H9 (cell line): ENCODE results near the gene HPGD. TPM values are rescaled to one million over a fixed set of nuclear protein-coding genes. Genes with fewer than 3 reads are reported as not detected.

ENCODE experiments used
- DNase-seq: peaks from one replicate; pipeline ENCODE4 v3.0.0-alpha.2; 2017
- H2AFZ ChIP-seq: one replicate; pipeline ENCODE4 v1.6.1; 2013; ENCODE audit warnings: mild to moderate bottlenecking, low read length, control low read depth, moderate library complexity
- H2AK5ac ChIP-seq: 2 replicates; pipeline ENCODE4 v1.6.1; 2013; ENCODE audit warnings: low read length, control low read depth, mixed read lengths; ENCODE audit not compliant: insufficient read length
- H2BK120ac ChIP-seq: one replicate; pipeline ENCODE4 v1.6.1; 2013; ENCODE audit warnings: low read depth, mild to moderate bottlenecking, low read length, control low read depth, inconsistent platforms; ENCODE audit not compliant: poor library complexity, severe bottlenecking
- H2BK12ac ChIP-seq: 2 replicates; pipeline ENCODE4 v1.6.1; 2013; ENCODE audit warnings: low read length, control low read depth, mixed read lengths, low read depth; ENCODE audit not compliant: insufficient read length
- H2BK15ac ChIP-seq: 2 replicates; pipeline ENCODE4 v1.6.1; 2013; ENCODE audit warnings: low read depth, low read length, control low read depth
- H2BK20ac ChIP-seq: one replicate; pipeline ENCODE4 v1.6.1; 2013; ENCODE audit warnings: low read depth, mild to moderate bottlenecking, low read length, control low read depth, inconsistent platforms; ENCODE audit not compliant: poor library complexity, severe bottlenecking
- H2BK5ac ChIP-seq: 2 replicates; pipeline ENCODE4 v1.6.1; 2013; ENCODE audit warnings: low read length, control low read depth, mixed read lengths; ENCODE audit not compliant: insufficient read length
- H3K14ac ChIP-seq: 2 replicates; pipeline ENCODE4 v1.6.1; 2013; ENCODE audit warnings: low read length, control low read depth; ENCODE audit not compliant: insufficient read depth
- H3K18ac ChIP-seq: 2 replicates; pipeline ENCODE4 v1.6.1; 2013; ENCODE audit warnings: low read depth, mild to moderate bottlenecking, mixed read lengths, low read length, control low read depth; ENCODE audit not compliant: insufficient read length
- H3K23ac ChIP-seq: 2 replicates; pipeline ENCODE4 v1.6.1; 2013; ENCODE audit warnings: low read length, control low read depth, mixed read lengths, low read depth; ENCODE audit not compliant: insufficient read length
- H3K23me2 ChIP-seq: 2 replicates; pipeline ENCODE4 v1.6.1; 2013; ENCODE audit warnings: low read depth, mild to moderate bottlenecking, mixed read lengths, low read length, control low read depth; ENCODE audit not compliant: insufficient read length, poor library complexity, severe bottlenecking
- H3K27ac ChIP-seq: 2 replicates; pipeline ENCODE4 v1.5.1; 2013; ENCODE audit warnings: low read length, control low read depth, mixed read lengths, low read depth; ENCODE audit not compliant: insufficient read length
- H3K27me3 ChIP-seq: 2 replicates; pipeline ENCODE4 v1.6.1; 2013; ENCODE audit warnings: low read length, control low read depth, inconsistent platforms; ENCODE audit not compliant: insufficient read depth
- H3K4ac ChIP-seq: 2 replicates; pipeline ENCODE4 v1.6.1; 2013; ENCODE audit warnings: low read depth, mild to moderate bottlenecking, control low read depth, inconsistent platforms, low read length, moderate library complexity
- H3K4me1 ChIP-seq: 2 replicates; pipeline ENCODE4 v1.6.1; 2013; ENCODE audit warnings: low read length, control low read depth, inconsistent platforms; ENCODE audit not compliant: insufficient read depth
- H3K4me2 ChIP-seq: 2 replicates; pipeline ENCODE4 v1.6.1; 2013; ENCODE audit warnings: low read length, control low read depth, mixed read lengths; ENCODE audit not compliant: insufficient read length, insufficient read depth
- H3K56ac ChIP-seq: 2 replicates; pipeline ENCODE4 v1.6.1; 2013; ENCODE audit warnings: low read depth, mild to moderate bottlenecking, mixed read lengths, low read length, control low read depth; ENCODE audit not compliant: insufficient read length
- H3K79me1 ChIP-seq: 2 replicates; pipeline ENCODE4 v1.6.1; 2013; ENCODE audit warnings: low read depth, mild to moderate bottlenecking, moderate library complexity, low read length, control low read depth, inconsistent platforms; ENCODE audit not compliant: insufficient read depth, poor library complexity, severe bottlenecking
- H3K79me2 ChIP-seq: 2 replicates; pipeline ENCODE4 v1.6.1; 2013; ENCODE audit warnings: low read length, control low read depth, inconsistent platforms; ENCODE audit not compliant: insufficient read depth
- H3K9ac ChIP-seq: 2 replicates; pipeline ENCODE4 v1.6.1; 2013; ENCODE audit warnings: low read length, control low read depth, mixed read lengths; ENCODE audit not compliant: insufficient read length; ENCODE audit errors: extremely low read depth
- H3K9me3 ChIP-seq: one replicate; pipeline ENCODE4 v1.6.1; 2013; ENCODE audit warnings: low read depth, low read length, inconsistent platforms; ENCODE audit not compliant: control insufficient read depth
- H3T11ph ChIP-seq: one replicate; pipeline ENCODE4 v1.6.1; 2013; ENCODE audit warnings: mild to moderate bottlenecking, low read length, control low read depth, inconsistent platforms
- H4K20me1 ChIP-seq: one replicate; pipeline ENCODE4 v1.6.1; 2013; ENCODE audit not compliant: control insufficient read depth, insufficient read length, insufficient read depth
- H4K5ac ChIP-seq: 2 replicates; pipeline ENCODE4 v1.6.1; 2013; ENCODE audit warnings: low read depth, mild to moderate bottlenecking, mixed read lengths, low read length, control low read depth; ENCODE audit not compliant: insufficient read length
- H4K8ac ChIP-seq: replicated peaks from 2 replicates; pipeline ENCODE4 v1.6.1; 2013; ENCODE audit warnings: low read length, control low read depth, mixed read lengths, low read depth; ENCODE audit not compliant: insufficient read length
- H4K91ac ChIP-seq: 2 replicates; pipeline ENCODE4 v1.6.1; 2013; ENCODE audit warnings: low read depth, mild to moderate bottlenecking, moderate library complexity, mixed read lengths, low read length, control low read depth; ENCODE audit not compliant: insufficient read length
- H3K27ac Mint-ChIP-seq, 3 experiments: 2 replicates in 2 of 3; 3 replicates in 1 of 3; pipeline ENCODE4 v1.8.0; 2020 to 2021; ENCODE audit warnings: mixed read lengths in 3 of 3, mild to moderate bottlenecking in 1 of 3, moderate library complexity in 1 of 3
- H3K27me3 Mint-ChIP-seq: 2 replicates; pipeline ENCODE4 v1.8.0; 2021; ENCODE audit warnings: low read depth, mild to moderate bottlenecking, moderate library complexity, mixed read lengths
- H3K36me3 Mint-ChIP-seq, 3 experiments: 2 replicates in 2 of 3; 3 replicates in 1 of 3; pipeline ENCODE4 v1.8.0; 2020 to 2021; ENCODE audit warnings: low read depth in 3 of 3, mixed read lengths in 3 of 3; ENCODE audit not compliant: insufficient read depth in 1 of 3
- H3K4me1 Mint-ChIP-seq, 2 experiments: 2 replicates each; pipeline ENCODE4 v1.8.0; 2020; ENCODE audit warnings: mixed read lengths in 2 of 2
- H3K4me3 Mint-ChIP-seq, 2 experiments: 2 replicates in 1 of 2; 3 replicates in 1 of 2; pipeline ENCODE4 v1.8.0; 2020 to 2021; ENCODE audit warnings: mild to moderate bottlenecking in 2 of 2, mixed read lengths in 2 of 2, moderate library complexity in 1 of 2
- H3K9me3 Mint-ChIP-seq, 2 experiments: 2 replicates in 1 of 2; 3 replicates in 1 of 2; pipeline ENCODE4 v1.8.0; 2020; ENCODE audit warnings: mild to moderate bottlenecking in 2 of 2, mixed read lengths in 2 of 2, moderate library complexity in 1 of 2
- WGBS: extraction: QIAGEN DNeasy Blood & Tissue Kit; methylation state at CpG from one replicate; pipeline ENCODE4 v1.1.7; 2013; ENCODE audit warnings: missing lambda C conversion rate, low lambda C conversion rate, mixed read lengths; ENCODE audit not compliant: insufficient read length; ENCODE audit errors: extremely low coverage; 5-methylcytosine and 5-hydroxymethylcytosine counted together
- total RNA-seq: library from RNA; stranded (reverse); gene quantifications from 2 replicates; pipeline ENCODE4 v1.2.1, GENCODE V29; 2021
- TF ChIP-seq, protein P1 (sequence below): fragments of 200-600 bp; sonication (generic); conservative IDR thresholded peaks from 3 replicates; pipeline ENCODE4 v1.8.0; 2021; ENCODE audit warnings: antibody characterized with exemption, mild to moderate bottlenecking

The HPGD gene
- total RNA-seq, 1 experiment from 2014 or later, result 16.8 TPM

DNA sequence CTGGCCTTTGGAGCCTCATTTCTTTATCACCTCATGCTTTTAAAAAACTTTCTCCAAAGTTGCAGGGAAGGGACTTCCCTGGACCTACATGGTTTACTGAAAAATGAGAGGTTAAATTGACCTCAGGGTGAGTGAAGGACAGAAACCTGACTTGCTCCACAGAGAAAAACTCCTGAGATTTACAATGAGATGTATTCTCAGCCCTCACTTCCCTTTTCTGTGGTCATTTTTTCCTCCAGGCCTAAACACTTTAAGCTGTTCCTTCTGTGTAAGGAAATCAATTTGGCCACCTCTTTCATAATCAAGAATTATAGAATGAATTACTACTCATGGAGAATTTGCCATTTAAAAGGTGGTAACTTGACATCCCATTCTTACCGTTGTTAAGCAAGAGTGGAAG is 77.9 kb downstream of the HPGD start:
- Histone ChIP-seq H3T11ph (no peak overlapping the region), H2BK5ac (no peak overlapping the region), H2AK5ac (no peak overlapping the region), H2AFZ (no peak overlapping the region), H4K20me1 (no peaks in the 10 kb centered on the region), H2BK120ac (no peak overlapping the region), H3K14ac (no peak overlapping the region), H3K23me2 (no peaks in the 10 kb centered on the region), H4K5ac (no peak overlapping the region), H3K18ac (no peak overlapping the region), H3K79me2 (no peaks in the 10 kb centered on the region), H3K56ac (no peak overlapping the region), H3K79me1 (no peaks in the 10 kb centered on the region), H3K4ac (no peak overlapping the region), H4K91ac (no peak overlapping the region), H3K4me2 (no peak overlapping the region), H3K27me3 (no peaks in the 10 kb centered on the region), H2BK12ac (no peak overlapping the region), H2BK20ac (no peak overlapping the region), H3K27ac (no peak overlapping the region), H3K9me3 (no peaks in the 10 kb centered on the region), H3K4me1 (no peaks in the 10 kb centered on the region; the same call in 1 of the 2 replicates), H3K23ac (no peak overlapping the region), H3K9ac (no peak overlapping the region), H4K8ac (no peak overlapping the region), H2BK15ac (no peak overlapping the region)
- H3K9me3 Mint-ChIP-seq, result peaks cover 0 to 4% of the 10 kb centered on the region in 2 experiments; a peak in 2 of 5 replicates
- no peak for DNase-seq
- no peak overlapping the region for H3K27ac Mint-ChIP-seq
- H3K4me1 Mint-ChIP-seq, result peaks cover 0 to 12% of the 10 kb centered on the region in 2 experiments; a peak in 2 of 4 replicates
- H3K36me3 Mint-ChIP-seq, result peaks cover 2 to 14% (median 12%) of the 10 kb centered on the region in 3 experiments; a peak in 5 of 7 replicates
- peaks cover 2% of the 10 kb centered on the region; the same call in 1 of the 2 replicates for H3K27me3 Mint-ChIP-seq
- no peak overlapping the region for H3K4me3 Mint-ChIP-seq
- TF ChIP-seq, protein P1, sequence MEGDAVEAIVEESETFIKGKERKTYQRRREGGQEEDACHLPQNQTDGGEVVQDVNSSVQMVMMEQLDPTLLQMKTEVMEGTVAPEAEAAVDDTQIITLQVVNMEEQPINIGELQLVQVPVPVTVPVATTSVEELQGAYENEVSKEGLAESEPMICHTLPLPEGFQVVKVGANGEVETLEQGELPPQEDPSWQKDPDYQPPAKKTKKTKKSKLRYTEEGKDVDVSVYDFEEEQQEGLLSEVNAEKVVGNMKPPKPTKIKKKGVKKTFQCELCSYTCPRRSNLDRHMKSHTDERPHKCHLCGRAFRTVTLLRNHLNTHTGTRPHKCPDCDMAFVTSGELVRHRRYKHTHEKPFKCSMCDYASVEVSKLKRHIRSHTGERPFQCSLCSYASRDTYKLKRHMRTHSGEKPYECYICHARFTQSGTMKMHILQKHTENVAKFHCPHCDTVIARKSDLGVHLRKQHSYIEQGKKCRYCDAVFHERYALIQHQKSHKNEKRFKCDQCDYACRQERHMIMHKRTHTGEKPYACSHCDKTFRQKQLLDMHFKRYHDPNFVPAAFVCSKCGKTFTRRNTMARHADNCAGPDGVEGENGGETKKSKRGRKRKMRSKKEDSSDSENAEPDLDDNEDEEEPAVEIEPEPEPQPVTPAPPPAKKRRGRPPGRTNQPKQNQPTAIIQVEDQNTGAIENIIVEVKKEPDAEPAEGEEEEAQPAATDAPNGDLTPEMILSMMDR, result no peak
- WGBS, result no CpG with 5 or more reads among the region's 1 CpG

Other genes starting within 250 kb of the HPGD start
- 8.9 and 9.0 TPM in 2 replicates for gene FBXO8, start 238.8 kb downstream of the HPGD start, total RNA-seq
- 15.3 and 16.5 TPM in 2 replicates for gene CEP44, start 238.6 kb downstream of the HPGD start, total RNA-seq